ENCODE results near the gene CCR4.

DNA sequence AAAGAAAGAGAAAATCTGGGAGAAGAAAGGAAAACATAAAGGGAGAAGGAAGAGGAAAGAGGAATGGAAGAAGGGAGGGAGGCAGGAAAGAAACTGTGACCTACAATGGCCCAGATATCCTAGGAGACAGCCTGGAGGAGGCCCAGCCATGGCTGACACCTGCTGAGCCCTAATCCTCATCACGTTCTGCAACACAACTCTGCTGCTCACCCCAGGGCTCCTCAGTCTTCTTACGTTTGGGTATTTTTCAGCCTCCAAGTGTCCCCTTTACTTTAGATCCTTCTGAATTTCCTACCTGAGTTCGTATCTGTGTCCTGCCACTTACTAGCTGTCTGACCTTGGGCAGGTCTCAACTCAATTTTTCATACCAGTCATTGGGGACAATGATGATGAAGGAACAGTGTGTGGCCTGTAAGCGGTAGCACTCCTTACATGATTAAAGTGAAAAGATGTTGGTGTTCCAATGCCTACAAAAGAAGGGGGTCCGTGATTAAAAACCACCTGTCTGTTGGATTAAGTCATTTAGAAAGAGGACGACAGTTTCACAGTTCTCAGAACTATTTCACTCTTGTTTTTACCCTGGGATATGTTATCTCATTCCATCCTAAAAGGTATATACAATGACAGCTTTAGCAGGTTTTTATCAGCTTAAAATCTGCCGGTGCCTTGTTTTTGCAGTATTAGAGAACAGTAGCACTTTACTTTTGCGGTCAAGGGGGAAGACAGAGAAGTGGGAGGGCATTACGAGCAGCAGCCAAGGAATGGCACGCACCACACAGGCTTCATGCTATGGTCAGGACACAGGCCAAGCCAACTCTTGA lies 47.4 kb downstream of the CCR4 start:
- no peak for TF ChIP-seq POLR2A (IDR thresholded peaks at IDR 0.05; ENCODE audit: low read length)
- TF ChIP-seq GATA1 (IDR thresholded peaks at IDR 0.05; ENCODE audit: low read depth, low read length), result no peak

Data from erythroblast (primary cell).